Hepatocyte (in vitro differentiated cells): Measurements from ENCODE around the gene ADCY2.
A peak's percentile ranks its signal among the peaks of the same experiment; 100 is the strongest.

Experiments
- CTCF ChIP-seq: fragments of 200-600 bp; sonication (generic); IDR thresholded peaks from 2 replicates; pipeline ENCODE4 v1.5.1; 2016; ENCODE audit warnings: antibody characterized with exemption, mild to moderate bottlenecking; ENCODE audit not compliant: poor library complexity
- EZH2 ChIP-seq: fragments of 200-600 bp; sonication (generic); IDR thresholded peaks from 2 replicates; pipeline ENCODE4 v1.6.1; 2016; ENCODE audit warnings: antibody characterized with exemption, mild to moderate bottlenecking, borderline replicate concordance
- EZH2phosphoT487 ChIP-seq: fragments of 200-600 bp; sonication (generic); IDR thresholded peaks from one replicate; pipeline ENCODE4 v1.6.1; 2018; ENCODE audit warnings: antibody characterized with exemption, mild to moderate bottlenecking, low read depth, moderate library complexity; ENCODE audit not compliant: unreplicated experiment, severe bottlenecking

DNA sequence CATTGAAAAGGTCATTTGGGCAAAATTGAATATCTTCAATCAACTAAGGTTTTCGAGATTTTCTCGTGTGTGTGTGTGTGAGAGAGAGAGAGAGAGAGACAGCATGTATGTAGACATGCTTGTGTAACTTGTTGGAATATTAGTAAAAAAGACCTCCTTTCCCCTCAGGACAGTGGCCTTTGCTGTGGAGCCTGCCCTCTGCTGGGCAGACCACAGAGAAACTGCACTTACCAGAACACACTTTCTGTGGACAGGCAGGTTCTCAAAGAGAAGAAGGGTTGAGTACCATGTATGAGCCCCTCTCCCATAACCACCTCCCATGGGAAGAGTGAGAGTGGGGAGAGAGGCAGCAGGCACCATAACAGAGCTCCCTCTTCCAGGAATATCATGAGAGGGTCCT lies 409.4 kb downstream of the ADCY2 start:
- TF ChIP-seq CTCF (peak; percentile 34), EZH2phosphoT487 (no peak), EZH2 (no peak)
